Sigmoid colon (tissue), 4 donors: ENCODE results near the gene AGFG1.

Source experiments
- CTCF ChIP-seq, 4 experiments: fragments of 450-650 bp in 3 of 4; fragments of 200-600 bp in 1 of 4; IDR thresholded peaks; one replicate each; pipeline ENCODE4 v1.5.1; 2016 to 2019; ENCODE audit warnings: antibody characterized with exemption in 4 of 4, mild to moderate bottlenecking in 3 of 4, moderate library complexity in 2 of 4
- EP300 ChIP-seq, 4 donors: sonication (generic); formaldehyde crosslinking; IDR thresholded peaks; one replicate each; pipeline ENCODE4 v1.6.1; 2017; ENCODE audit warnings: antibody characterized with exemption in 4 of 4
- POLR2A ChIP-seq, 2 donors: fragments of 450-650 bp; IDR thresholded peaks; one replicate each; pipeline ENCODE4 v1.6.1; 2016; ENCODE audit warnings: antibody characterized with exemption in 2 of 2, mild to moderate bottlenecking in 2 of 2, moderate library complexity in 2 of 2
- POLR2AphosphoS5 ChIP-seq, 4 donors: sonication (generic); formaldehyde crosslinking; IDR thresholded peaks; one replicate each; pipeline ENCODE4 v1.6.1; 2017; ENCODE audit warnings: antibody characterized with exemption in 4 of 4

- TF ChIP-seq CTCF (IDR thresholded peaks at IDR 0.05), result no peak
- TF ChIP-seq POLR2AphosphoS5 (IDR thresholded peaks at IDR 0.05), result no peak
- TF ChIP-seq POLR2A (IDR thresholded peaks at IDR 0.05), result no peak
- no peak for TF ChIP-seq EP300 (IDR thresholded peaks at IDR 0.05)
Observed at GRCh38 chr2:227509076-227509475, 37.1 kb downstream of the AGFG1 start.
